GM21723 (cell line): ENCODE data around the gene MYO18A.

Experiments used
- ATAC-seq: cut with Tn5 transposase; IDR thresholded peaks from one replicate; pipeline ENCODE4 v1.9.1; 2021; ENCODE audit warnings: mild to moderate bottlenecking, moderate library complexity; ENCODE audit not compliant: unreplicated experiment

Gene MYO18A

GRCh38 chr17:29167393-29168078, 12.7 kb downstream of the MYO18A start:
- no peak for ATAC-seq

GRCh38 chr17:29166507-29166887, 13.7 kb downstream of the MYO18A start:
- no peak for ATAC-seq

- ATAC-seq = no peak
Measured at GRCh38 chr17:29165800-29166506, 14.2 kb downstream of the MYO18A start.

- ATAC-seq = no peak
Measured at GRCh38 chr17:29165261-29165660, 14.9 kb downstream of the MYO18A start.

GRCh38 chr17:29163563-29163962, 16.6 kb downstream of the MYO18A start:
- no peak for ATAC-seq

GRCh38 chr17:29162909-29163341, 17.3 kb downstream of the MYO18A start:
- no peak for ATAC-seq

GRCh38 chr17:29162082-29162908, 17.9 kb downstream of the MYO18A start:
- ATAC-seq = no peak

GRCh38 chr17:29160253-29160652, 19.9 kb downstream of the MYO18A start:
- ATAC-seq = no peak

- ATAC-seq = no peak
Measured at GRCh38 chr17:29159306-29159860, 20.8 kb downstream of the MYO18A start.

GRCh38 chr17:29158488-29159275, 21.5 kb downstream of the MYO18A start:
- ATAC-seq = no peak

GRCh38 chr17:29158096-29158487, 22.1 kb downstream of the MYO18A start:
- ATAC-seq = no peak

- no peak for ATAC-seq
Measured at GRCh38 chr17:29157310-29157709, 22.9 kb downstream of the MYO18A start.

- no peak for ATAC-seq
Measured at GRCh38 chr17:29156781-29157180, 23.4 kb downstream of the MYO18A start.

GRCh38 chr17:29155966-29156338, 24.2 kb downstream of the MYO18A start:
- no peak for ATAC-seq

- ATAC-seq = no peak
Measured at GRCh38 chr17:29155227-29155965, 24.8 kb downstream of the MYO18A start.

GRCh38 chr17:29154516-29155226, 25.5 kb downstream of the MYO18A start:
- no peak for ATAC-seq

GRCh38 chr17:29151567-29151966, 28.6 kb downstream of the MYO18A start:
- ATAC-seq = no peak

GRCh38 chr17:29150161-29150560, 30.0 kb downstream of the MYO18A start:
- ATAC-seq = no peak

- ATAC-seq = peak; percentile 14
Measured at GRCh38 chr17:29149431-29150064, 30.6 kb downstream of the MYO18A start.
